GM21367 (cell line): Measurements from ENCODE around the gene IPO11.

Experiments
- ATAC-seq: cut with Tn5 transposase; IDR thresholded peaks from one replicate; pipeline ENCODE4 v1.9.1; 2021; ENCODE audit not compliant: unreplicated experiment

IPO11 gene

DNA sequence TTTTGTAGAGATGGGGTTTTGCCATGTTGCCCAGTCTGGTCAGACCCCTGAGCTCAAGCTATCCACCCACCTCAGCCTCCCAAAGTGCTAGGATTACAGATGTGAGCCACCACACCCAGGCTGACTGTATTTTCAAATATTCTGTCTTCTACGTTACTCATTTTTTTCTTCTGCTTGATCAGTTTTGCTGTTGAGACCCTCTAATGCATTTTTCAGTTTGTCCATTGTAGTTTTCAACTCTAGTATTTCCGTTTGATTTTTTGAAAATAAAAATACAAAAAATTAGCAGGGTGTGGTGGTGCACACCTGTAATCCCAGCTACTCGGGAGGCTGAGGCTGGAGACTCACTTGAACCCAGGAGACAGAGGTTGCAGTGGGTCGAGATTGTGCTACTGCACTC is 155.6 kb downstream of the IPO11 start:
- no peak for ATAC-seq

- no peak for ATAC-seq
These were observed 156.4 kb downstream of the IPO11 start for GRCh38 chr5:62568800-62569432.

DNA sequence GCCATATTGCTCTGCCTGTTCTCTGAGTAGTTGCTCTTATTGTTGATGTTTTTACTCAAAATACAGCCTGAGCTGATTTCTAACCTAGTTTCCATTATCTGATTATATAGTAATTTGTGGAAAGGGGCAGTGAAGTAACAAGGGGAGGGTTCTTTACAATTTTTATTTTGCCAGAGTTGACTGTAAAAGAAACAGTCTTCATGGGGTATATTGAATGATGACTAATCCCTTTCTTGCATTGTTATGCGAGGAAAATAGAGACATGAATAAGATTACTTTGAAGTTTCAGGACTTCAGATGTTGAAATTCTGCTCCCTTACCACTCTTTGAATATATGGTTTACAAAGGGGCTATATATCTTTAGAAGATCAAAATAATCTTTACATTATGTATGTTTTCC is 156.9 kb downstream of the IPO11 start:
- no peak for ATAC-seq

DNA sequence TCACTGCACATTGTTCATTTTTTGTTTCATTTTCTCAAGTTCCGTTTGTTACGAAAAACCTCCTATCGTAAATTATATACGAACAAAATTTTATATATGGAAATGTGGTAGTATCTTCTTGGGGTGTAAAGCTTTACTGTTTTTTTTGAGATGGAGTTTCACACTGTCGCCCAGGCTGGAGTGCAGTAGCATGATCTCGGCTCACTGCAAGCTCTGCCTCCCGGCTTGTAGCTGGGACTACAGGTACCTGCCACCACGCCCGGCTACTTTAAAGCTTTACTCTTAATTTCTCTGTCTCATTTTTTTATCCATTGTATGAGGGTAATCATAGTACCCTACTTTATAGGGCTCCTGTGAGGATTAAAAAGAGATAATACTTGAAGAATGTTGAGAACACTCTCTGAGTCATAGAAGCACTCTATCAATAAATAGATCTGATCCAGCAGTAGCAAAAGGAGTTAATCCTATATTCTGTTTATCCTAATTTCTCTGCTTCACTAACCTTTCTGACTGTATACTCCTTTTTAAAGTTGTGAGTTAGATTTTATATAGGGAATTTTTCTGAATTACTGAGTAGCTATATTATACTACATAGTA is 160.5 kb downstream of the IPO11 start:
- no peak for ATAC-seq

DNA sequence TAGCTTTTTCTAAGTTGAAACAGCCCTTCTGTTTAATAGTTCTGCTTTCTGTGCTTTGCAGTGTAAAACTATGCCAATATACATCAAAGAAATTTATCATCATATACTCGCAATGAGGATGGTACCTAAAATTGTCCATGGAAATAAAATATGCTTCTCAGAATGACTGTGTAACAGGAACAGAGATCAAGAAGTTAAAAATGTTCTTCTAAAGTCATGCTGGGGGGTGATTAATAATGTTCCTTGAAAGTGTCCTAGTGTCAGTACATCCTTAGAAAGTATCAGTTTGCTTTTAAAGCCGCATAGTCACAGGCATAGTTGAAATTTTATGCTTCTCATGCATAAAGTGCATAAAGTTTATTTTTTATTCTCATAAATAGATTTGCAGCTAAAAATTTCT is 162.0 kb downstream of the IPO11 start:
- ATAC-seq = peak; percentile 40

DNA sequence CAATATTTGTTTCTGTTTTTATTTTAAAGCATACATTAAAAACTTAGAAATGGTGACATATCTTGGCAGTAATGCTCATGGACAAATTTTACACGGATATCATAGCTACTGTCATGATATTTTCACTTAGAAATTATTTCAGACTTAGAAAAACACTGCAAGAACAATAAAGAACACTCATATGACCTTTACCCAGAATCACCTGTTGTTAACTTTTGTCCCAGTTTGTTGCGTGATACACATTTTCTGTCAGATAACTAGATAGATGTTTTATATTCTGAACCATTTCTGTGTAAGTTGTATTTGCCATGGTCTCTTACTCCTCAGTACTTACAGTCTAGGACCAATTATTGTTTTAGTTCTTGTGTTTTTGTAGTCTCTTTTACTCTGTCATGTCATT is 162.5 kb downstream of the IPO11 start:
- ATAC-seq = no peak

DNA sequence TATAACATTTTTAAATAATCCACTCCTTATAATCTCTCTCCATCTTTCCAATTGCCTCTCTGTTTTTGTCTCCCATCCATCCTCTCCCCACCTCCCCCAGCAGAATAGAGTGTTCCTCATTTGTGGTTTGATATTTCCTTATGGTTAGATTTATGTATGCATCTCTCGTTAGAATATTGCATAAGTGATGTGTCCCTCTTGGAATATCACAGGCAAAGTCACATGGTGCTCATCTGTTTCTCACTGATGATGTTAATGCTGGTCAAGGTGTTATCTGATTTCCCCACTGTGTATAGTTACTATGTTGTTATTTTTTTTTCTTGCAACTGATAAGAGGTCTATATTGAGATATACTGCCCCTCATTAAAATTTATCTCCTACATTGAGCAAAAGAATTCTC is 162.9 kb downstream of the IPO11 start:
- no peak for ATAC-seq

GRCh38 chr5:62576570-62577170 is 164.1 kb downstream of the IPO11 start:
- no peak for ATAC-seq

DNA sequence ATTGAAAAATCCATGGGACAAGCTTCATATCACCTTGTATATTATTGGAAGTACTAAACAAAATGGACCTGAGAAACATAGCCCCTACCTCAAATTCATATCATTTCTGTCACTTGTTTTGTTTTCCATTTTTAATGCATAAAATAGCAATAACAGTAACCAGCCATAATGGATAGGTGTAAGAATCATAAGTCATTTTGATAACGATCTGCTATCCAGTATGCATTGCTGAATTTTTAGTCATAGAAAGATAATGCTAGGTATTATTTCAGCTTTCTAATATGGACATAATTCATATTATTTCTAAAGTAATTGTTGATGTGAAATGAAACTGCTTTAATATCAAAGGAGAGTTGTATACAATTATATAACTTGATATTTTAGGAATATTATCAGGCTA is 164.9 kb downstream of the IPO11 start:
- no peak for ATAC-seq

DNA sequence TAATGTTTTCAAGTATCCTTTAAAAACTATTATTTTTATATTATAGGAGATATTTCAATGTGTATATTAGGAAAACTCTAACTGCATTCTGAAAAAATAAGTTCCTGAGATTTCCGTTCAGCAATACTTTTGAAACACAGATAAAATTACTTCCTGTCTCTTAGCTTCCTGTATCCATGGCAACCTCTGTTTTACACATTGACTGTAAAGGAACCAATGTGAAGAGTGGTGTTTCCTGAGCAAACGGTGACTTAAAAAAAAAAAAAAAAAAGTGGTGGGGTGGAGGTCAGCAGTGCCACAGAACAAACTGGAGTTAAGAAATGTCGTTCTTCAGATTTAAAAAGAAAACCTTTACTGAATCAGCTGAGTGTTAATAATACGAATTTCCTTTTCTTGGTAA is 166.0 kb downstream of the IPO11 start, which contains the start of gene LRRC70:
Gene LRRC70 (plus strand): TSS at position 280 of the 400 bp plus-strand sequence. CDS start 620 bp downstream, outside the sequence.
- peak; percentile 89 for ATAC-seq

GRCh38 chr5:62579761-62580160 is 167.2 kb downstream of the IPO11 start:
- ATAC-seq = no peak

GRCh38 chr5:62581836-62582597 is 169.5 kb downstream of the IPO11 start:
- no peak for ATAC-seq

- no peak for ATAC-seq
These were observed 171.8 kb downstream of the IPO11 start for GRCh38 chr5:62584391-62584790.

DNA sequence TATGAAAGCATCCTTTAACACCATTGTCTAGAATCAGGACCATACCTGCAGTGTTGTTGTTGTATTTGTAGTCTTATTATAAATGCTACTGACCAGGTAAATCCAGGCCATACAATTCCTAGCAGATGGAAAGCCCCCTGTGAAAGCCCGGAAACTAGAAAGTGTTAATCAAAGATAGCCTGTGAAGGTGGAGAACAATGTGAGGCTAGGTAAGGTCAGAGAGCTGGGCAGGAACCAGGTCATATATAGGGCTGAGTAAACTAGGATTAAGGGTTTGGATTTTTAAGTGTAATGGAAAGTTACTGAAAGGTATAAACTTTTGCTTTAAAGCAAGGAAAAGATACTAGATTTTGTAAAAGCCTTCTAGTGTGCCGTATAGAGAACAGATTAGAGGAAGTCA is 172.7 kb downstream of the IPO11 start:
- no peak for ATAC-seq

- no peak for ATAC-seq
These were observed 173.2 kb downstream of the IPO11 start for GRCh38 chr5:62585751-62586150.

- ATAC-seq = no peak
These were observed 175.2 kb downstream of the IPO11 start for GRCh38 chr5:62587737-62588136.

DNA sequence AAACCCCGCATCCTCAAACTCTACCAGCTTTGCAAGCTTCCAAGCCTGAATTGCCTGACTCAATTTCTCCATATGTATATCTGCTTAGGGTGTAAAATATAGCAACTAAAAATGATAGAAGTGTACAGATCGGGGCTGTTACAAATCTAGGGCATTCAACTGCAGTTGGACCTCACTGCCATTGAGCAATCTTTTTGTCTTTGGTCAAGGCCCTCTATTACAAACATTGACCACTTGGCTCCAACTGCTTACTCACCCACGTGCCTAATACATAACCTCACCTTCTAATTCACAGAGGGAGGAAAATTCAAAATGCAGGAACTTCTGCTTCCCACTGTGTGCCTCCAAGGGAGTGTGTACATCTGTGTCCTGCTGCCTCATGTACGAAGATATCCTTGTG is 176.1 kb downstream of the IPO11 start:
- no peak for ATAC-seq

DNA sequence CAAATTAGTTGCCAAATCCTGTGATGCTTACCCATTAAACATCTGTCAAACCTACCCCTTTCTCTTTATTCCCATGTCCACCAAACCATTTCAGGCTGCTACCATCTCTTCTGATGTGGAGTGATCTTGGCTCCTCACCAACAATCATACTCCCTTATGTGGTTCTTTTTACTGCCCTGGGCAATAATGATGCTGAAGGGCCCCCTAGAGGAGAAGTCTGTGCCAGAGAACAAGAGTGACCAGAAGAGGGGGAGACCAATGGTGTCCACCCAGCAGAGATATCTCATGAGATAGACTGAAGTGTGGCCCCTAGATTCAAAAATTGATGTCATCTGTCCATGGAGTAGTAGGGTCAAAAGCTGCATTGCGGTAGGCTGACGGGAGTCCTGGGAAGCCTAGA is 176.9 kb downstream of the IPO11 start:
- no peak for ATAC-seq

- no peak for ATAC-seq
These were observed 177.8 kb downstream of the IPO11 start for GRCh38 chr5:62590387-62590786.

- ATAC-seq = no peak
These were observed 180.0 kb downstream of the IPO11 start for GRCh38 chr5:62592558-62592957.

GRCh38 chr5:62593331-62593730 is 180.8 kb downstream of the IPO11 start:
- ATAC-seq = no peak
